Adrenal gland (tissue), 5 donors: Measurements from ENCODE around the gene CREB5.

Source experiments
- CTCF ChIP-seq, 6 experiments: fragments of 450-650 bp in 4 of 6; fragments of 200-600 bp in 2 of 6; sonication (generic) in 1 of 6; IDR thresholded peaks; 1 replicate in 5 of 6; 2 replicates in 1 of 6; pipeline versions ENCODE4 v1.5.1 to v1.8.0; 2016 to 2021; ENCODE audit warnings: antibody characterized with exemption in 6 of 6, mild to moderate bottlenecking in 2 of 6, moderate library complexity in 1 of 6
- POLR2A ChIP-seq, 2 donors: fragments of 450-650 bp; IDR thresholded peaks; one replicate each; pipeline ENCODE4 v1.6.1; 2017; ENCODE audit warnings: antibody characterized with exemption in 2 of 2, mild to moderate bottlenecking in 2 of 2, moderate library complexity in 1 of 2
- donor health status: DM: no; HTN: no; CAD: no.

- no peak for TF ChIP-seq CTCF (IDR thresholded peaks at IDR 0.05)
- no peak for TF ChIP-seq POLR2A (IDR thresholded peaks at IDR 0.05)
Observed at GRCh38 chr7:28592861-28593260, 180.5 kb downstream of the CREB5 start.
